Kidney (tissue), 14 donors: ENCODE data around the gene C12orf75. TPM values are rescaled to one million over a fixed set of nuclear protein-coding genes. Genes with fewer than 3 reads are reported as not detected.

Experiments
- DNase-seq, 5 donors: peaks; one replicate each; pipeline ENCODE4 v3.0.0-alpha.2; 2013 to 2020
- FAIRE-seq: peaks from 2 replicates; lab custom pipeline; 2012; peaks lifted over from hg19 to GRCh38; lab: Jason Lieb, UNC
- H3K27ac ChIP-seq, 2 donors: one replicate each; pipeline ENCODE4 v1.7.0; 2013; ENCODE audit warnings: low read depth in 2 of 2, low read length in 2 of 2, inconsistent platforms in 1 of 2
- H3K27me3 ChIP-seq: one replicate; pipeline ENCODE4 v1.7.1; 2013; ENCODE audit warnings: low read length, inconsistent platforms; ENCODE audit not compliant: control insufficient read depth, insufficient read depth
- H3K36me3 ChIP-seq, 3 donors: one replicate each; pipeline versions ENCODE4 v1.7.0 to v1.7.1; 2013; ENCODE audit warnings: low read length in 3 of 3, control low read depth in 1 of 3, inconsistent platforms in 1 of 3; ENCODE audit not compliant: insufficient read depth in 3 of 3, control insufficient read depth in 2 of 3
- H3K4me1 ChIP-seq, 3 donors: one replicate each; pipeline versions ENCODE4 v1.7.0 to v1.7.1; 2013; ENCODE audit warnings: low read length in 3 of 3, inconsistent platforms in 1 of 3, low read depth in 1 of 3; ENCODE audit not compliant: control insufficient read depth in 2 of 3, insufficient read depth in 2 of 3
- H3K4me3 ChIP-seq, 3 donors: one replicate each; pipeline versions ENCODE4 v1.7.0 to v1.8.1; 2013; ENCODE audit warnings: low read length in 3 of 3, control low read depth in 1 of 3, inconsistent platforms in 1 of 3
- H3K9ac ChIP-seq, 3 donors: one replicate each; pipeline versions ENCODE4 v1.7.0 to v1.7.1; 2013; ENCODE audit warnings: low read length in 3 of 3, control low read depth in 1 of 3, inconsistent platforms in 1 of 3
- H3K9me3 ChIP-seq, 3 donors: one replicate each; pipeline versions ENCODE4 v1.7.0 to v1.7.1; 2013; ENCODE audit warnings: low read length in 3 of 3, control low read depth in 1 of 3, inconsistent platforms in 1 of 3; ENCODE audit not compliant: control insufficient read depth in 2 of 3, insufficient read depth in 1 of 3
- intact Hi-C: fragments of 100-400 bp; cut with DNase I; formaldehyde crosslinking; loops from one replicate; pipeline ENCODE4 v1.11.1; 2022
- polyA plus RNA-seq: library from polyadenylated mRNA; stranded (reverse); fragments of 350-450 nt; fragmentation: Illumina TruSeq; extraction: RNeasy Lipid Tissue Mini Kit (QIAGEN cat#74804); gene quantifications from one replicate; pipeline ENCODE4 v1.2.3, GENCODE V29; 2014; ENCODE audit warnings: low read depth, low replicate concordance; ENCODE audit not compliant: insufficient read depth
- total RNA-seq: library from RNA; stranded (reverse); fragmentation: NEBNext Ultra II Directional; extraction: Animal tissue kit (Norgen Biotek cat#: 25700); gene quantifications from one replicate; pipeline ENCODE4 v1.2.1, GENCODE V29; 2021
- TF ChIP-seq, protein P1 (sequence below): IDR thresholded peaks from 3 replicates; pipeline ENCODE4 v1.5.1; 2012; ENCODE audit warnings: mild to moderate bottlenecking, moderate library complexity, borderline replicate concordance; ENCODE audit not compliant: insufficient read depth; ENCODE audit errors: extremely low read depth
- donor health status: control.
- donor health status: control.
- donor health status: control.
- donor health status: control.
- donor health status: control.
- donor health status: DM: yes; HTN: yes; CAD: no.
- donor health status: Normal renal cell carcinoma (clear cell type).

Gene C12orf75
- total and polyA plus RNA-seq, 2 donors from 2014 or later = 107 to 127 TPM

- no peak for FAIRE-seq
- intact Hi-C loops = no loop called here
- Histone ChIP-seq H3K9ac (no peak overlapping the region), H3K4me1 (no peaks in the 10 kb centered on the region), H3K9me3 (no peaks in the 10 kb centered on the region), H3K27ac (no peak overlapping the region), H3K4me3 (no peak overlapping the region), H3K27me3 (no peaks in the 10 kb centered on the region), H3K36me3 (no peaks in the 10 kb centered on the region)
- no peak for DNase-seq
- TF ChIP-seq, protein P1, sequence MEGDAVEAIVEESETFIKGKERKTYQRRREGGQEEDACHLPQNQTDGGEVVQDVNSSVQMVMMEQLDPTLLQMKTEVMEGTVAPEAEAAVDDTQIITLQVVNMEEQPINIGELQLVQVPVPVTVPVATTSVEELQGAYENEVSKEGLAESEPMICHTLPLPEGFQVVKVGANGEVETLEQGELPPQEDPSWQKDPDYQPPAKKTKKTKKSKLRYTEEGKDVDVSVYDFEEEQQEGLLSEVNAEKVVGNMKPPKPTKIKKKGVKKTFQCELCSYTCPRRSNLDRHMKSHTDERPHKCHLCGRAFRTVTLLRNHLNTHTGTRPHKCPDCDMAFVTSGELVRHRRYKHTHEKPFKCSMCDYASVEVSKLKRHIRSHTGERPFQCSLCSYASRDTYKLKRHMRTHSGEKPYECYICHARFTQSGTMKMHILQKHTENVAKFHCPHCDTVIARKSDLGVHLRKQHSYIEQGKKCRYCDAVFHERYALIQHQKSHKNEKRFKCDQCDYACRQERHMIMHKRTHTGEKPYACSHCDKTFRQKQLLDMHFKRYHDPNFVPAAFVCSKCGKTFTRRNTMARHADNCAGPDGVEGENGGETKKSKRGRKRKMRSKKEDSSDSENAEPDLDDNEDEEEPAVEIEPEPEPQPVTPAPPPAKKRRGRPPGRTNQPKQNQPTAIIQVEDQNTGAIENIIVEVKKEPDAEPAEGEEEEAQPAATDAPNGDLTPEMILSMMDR = no peak
These were observed 22.6 kb downstream of the C12orf75 start for GRCh38 chr12:105352940-105353635.

DNA sequence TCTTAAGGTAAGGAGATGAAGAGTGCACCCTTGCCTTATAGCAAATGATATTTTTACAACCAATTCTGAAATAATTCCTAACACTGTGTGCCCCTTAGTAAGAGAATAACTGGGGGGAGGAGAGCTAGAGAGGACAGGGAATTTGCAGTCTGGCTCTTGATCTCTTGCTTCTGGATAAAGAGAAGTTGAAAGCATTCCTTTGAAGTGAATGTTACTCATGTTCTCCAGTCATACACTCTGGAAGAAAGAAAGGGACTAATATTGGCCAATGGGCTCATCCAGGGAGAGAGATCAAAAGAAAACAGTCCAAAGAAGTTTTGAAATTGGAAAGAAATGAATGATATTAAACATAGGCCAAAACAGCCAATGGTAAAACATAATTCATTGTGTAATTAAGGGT is 25.3 kb downstream of the C12orf75 start:
- no peak for DNase-seq
- TF ChIP-seq, protein P1 = no peak
- no peaks in the 10 kb centered on the region for H3K9me3 ChIP-seq
- no peak for FAIRE-seq
- no peak overlapping the region for H3K27ac ChIP-seq
- intact Hi-C loops = no loop called here
- no peaks in the 10 kb centered on the region for H3K36me3 ChIP-seq
- H3K27me3 ChIP-seq = no peaks in the 10 kb centered on the region
- no peak overlapping the region for H3K9ac ChIP-seq
- no peak overlapping the region for H3K4me3 ChIP-seq
- H3K4me1 ChIP-seq = no peaks in the 10 kb centered on the region

DNA sequence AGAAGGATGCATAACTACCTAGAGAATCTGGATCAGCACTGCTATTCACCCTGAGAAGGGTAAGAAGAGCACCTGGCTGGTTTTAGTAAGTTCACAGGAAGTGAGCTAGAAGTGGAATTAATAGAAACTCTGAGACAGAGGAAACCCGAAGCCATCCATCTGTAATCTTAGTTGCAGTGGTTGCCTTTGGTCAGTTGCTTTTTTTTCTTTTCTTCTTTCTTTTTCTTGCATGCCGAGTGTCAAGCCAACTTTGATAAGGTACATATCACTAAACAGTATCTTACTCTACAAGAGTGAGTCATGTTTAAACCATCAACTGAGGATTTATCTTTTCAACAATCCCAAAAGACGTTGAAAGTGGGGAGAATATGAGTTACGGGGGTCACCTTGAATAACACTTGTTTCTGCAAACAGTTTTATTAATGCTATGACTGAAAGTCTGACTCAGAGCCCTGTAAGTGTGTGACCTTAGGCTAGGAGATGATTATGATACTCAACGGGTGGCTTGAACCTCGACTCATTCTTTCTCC is 26.7 kb downstream of the C12orf75 start:
- TF ChIP-seq, protein P1 = no peak
- DNase-seq (no peak), FAIRE-seq (no peak)
- H3K4me1 ChIP-seq = no peaks in the 10 kb centered on the region
- H3K9ac ChIP-seq = no peak overlapping the region
- no peaks in the 10 kb centered on the region for H3K9me3 ChIP-seq
- intact Hi-C loops = no loop called here
- H3K27me3 ChIP-seq = no peaks in the 10 kb centered on the region
- H3K36me3 ChIP-seq = no peaks in the 10 kb centered on the region
- H3K27ac ChIP-seq = no peak overlapping the region
- H3K4me3 ChIP-seq = no peak overlapping the region
